ENCODE measurements around the gene HELZ. TPM values are rescaled to one million over a fixed set of nuclear protein-coding genes. Genes with fewer than 3 reads are reported as not detected.

HELZ gene
- total RNA-seq, 1 experiment from 2014 or later = 40.5 TPM

DNA sequence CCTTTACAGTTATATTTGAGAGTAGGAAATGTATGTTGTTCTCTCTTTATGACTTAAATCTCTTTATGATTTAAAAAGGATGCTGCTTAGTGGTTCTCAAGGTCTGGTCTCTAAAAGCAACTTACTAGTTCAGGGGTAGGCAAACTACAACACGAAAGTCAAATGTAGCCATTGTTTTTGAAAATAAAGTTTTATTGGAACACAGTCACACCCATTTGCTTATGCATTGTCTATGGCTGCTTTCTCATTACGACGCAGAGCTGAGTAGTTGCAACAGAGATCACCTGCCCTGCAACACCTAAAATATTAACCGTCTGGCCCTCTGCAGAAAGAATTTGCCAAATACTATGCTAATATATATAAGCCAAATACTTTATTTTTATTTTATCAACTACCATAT lies 58.2 kb downstream of the HELZ start:
- H3K79me2 ChIP-seq (ENCODE audit: insufficient read depth, low read length) = no peaks in the 10 kb centered on the region
- ATAC-seq (no peak), DNase-seq (ENCODE audit: low read depth, low spot score) (no peak)
- ChIA-PET RAD21 (ENCODE audit: low non-redundant PET in 1 of 2, low total read pairs in 2 of 2, uncharacterized antibody in 2 of 2, unreplicated experiment in 2 of 2) (no interaction called here), CTCF (interaction anchor here (1.0 kb wide), 1 partner anchor 34 kb away, joined by 4 read pairs; no protein-coding TSS in a partner anchor), POLR2A (no interaction called here)
- H3K9me3 ChIP-seq (ENCODE audit: control insufficient read depth in 1 of 2, insufficient read depth in 1 of 2, low read depth in 1 of 2, low read length in 2 of 2) = no peaks in the 10 kb centered on the region
- H3K9ac ChIP-seq (ENCODE audit: low read length) = no peak overlapping the region
- H4K20me1 ChIP-seq (ENCODE audit: insufficient read depth) = no peaks in the 10 kb centered on the region
- H3K4me3 ChIP-seq (replicated peaks in 1 of 2; ENCODE audit: low read depth in 1 of 2, low read length in 2 of 2) = no peak overlapping the region
- no peak overlapping the region for H3K4me2 ChIP-seq (ENCODE audit: low read length)
- H3K4me1 ChIP-seq (ENCODE audit: control insufficient read depth in 1 of 2, insufficient read depth in 2 of 2, low read length in 2 of 2) = no peaks in the 10 kb centered on the region
- no peak overlapping the region for H3K27ac ChIP-seq (ENCODE audit: low read depth, low read length)
- peaks cover 0 to 7% of the 10 kb centered on the region in 2 experiments; a peak in 1 of 4 replicates for H3K36me3 ChIP-seq (ENCODE audit: control insufficient read depth in 1 of 2, insufficient read depth in 2 of 2, low read length in 2 of 2)
- no peaks in the 10 kb centered on the region for H3K9me2 ChIP-seq (ENCODE audit: insufficient read depth)
- TF ChIP-seq SIN3A (IDR thresholded peaks at IDR 0.05; ENCODE audit: low read depth) = no peak
- no peak for TF ChIP-seq ZNF274 (IDR thresholded peaks at IDR 0.05; ENCODE audit: low read depth, low read length)
- intact Hi-C loops (cut with micrococcal nuclease) = no loop called here
- no TSS peak for BruUV-seq (replicated peaks)
- no peak overlapping the region for H2AFZ ChIP-seq (ENCODE audit: low read depth, low read length, poor library complexity, severe bottlenecking)
- H3K27me3 ChIP-seq (ENCODE audit: insufficient read depth, low read length) = no peaks in the 10 kb centered on the region

DNA sequence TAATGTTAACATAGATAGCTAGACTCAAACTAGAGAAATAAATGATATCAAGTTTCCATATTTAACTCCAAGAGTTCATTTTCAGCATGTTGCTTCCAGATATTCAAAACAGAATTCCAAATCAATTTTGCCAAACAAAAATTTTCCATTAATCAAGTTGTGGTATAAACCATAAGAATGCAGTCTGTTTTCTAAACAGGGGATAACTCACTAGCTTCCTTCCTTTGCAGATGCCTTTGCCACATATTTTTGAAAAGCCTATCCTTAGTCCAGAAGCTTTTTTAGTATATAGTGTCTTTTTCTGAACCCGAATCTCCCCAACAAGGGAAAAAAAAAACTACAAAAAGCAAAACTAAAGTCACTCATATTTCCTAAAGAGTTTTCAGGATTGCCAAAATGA lies 61.5 kb downstream of the HELZ start:
- Histone ChIP-seq H3K27ac (ENCODE audit: low read depth, low read length) (no peak overlapping the region), H4K20me1 (ENCODE audit: insufficient read depth) (no peaks in the 10 kb centered on the region), H3K79me2 (ENCODE audit: insufficient read depth, low read length) (no peaks in the 10 kb centered on the region), H3K9ac (ENCODE audit: low read length) (no peak overlapping the region), H3K9me3 (ENCODE audit: control insufficient read depth in 1 of 2, insufficient read depth in 1 of 2, low read depth in 1 of 2, low read length in 2 of 2) (no peaks in the 10 kb centered on the region), H3K9me2 (ENCODE audit: insufficient read depth) (no peaks in the 10 kb centered on the region), H3K27me3 (ENCODE audit: insufficient read depth, low read length) (no peaks in the 10 kb centered on the region), H3K4me1 (ENCODE audit: control insufficient read depth in 1 of 2, insufficient read depth in 2 of 2, low read length in 2 of 2) (no peaks in the 10 kb centered on the region), H3K36me3 (ENCODE audit: control insufficient read depth in 1 of 2, insufficient read depth in 2 of 2, low read length in 2 of 2) (0 out of 4 replicates have a peak, but pooled peaks cover 0 to 7% of the 10 kb centered on the region in 2 experiments), H2AFZ (ENCODE audit: low read depth, low read length, poor library complexity, severe bottlenecking) (no peak overlapping the region), H3K4me2 (ENCODE audit: low read length) (no peak overlapping the region), H3K4me3 (replicated peaks in 1 of 2; ENCODE audit: low read depth in 1 of 2, low read length in 2 of 2) (no peak overlapping the region)
- BruUV-seq (replicated peaks) = no TSS peak
- ChIA-PET CTCF (no interaction called here), RAD21 (ENCODE audit: low non-redundant PET in 1 of 2, low total read pairs in 2 of 2, uncharacterized antibody in 2 of 2, unreplicated experiment in 2 of 2) (no interaction called here), POLR2A (interaction anchor here (0.6 kb wide), 1 partner anchor 33 kb away, joined by 3 read pairs; no protein-coding TSS in a partner anchor)
- TF ChIP-seq CBX3 (IDR thresholded peaks at IDR 0.05; ENCODE audit: low read depth) (no peak), EGR1 (IDR thresholded peaks at IDR 0.05; ENCODE audit: low read depth) (no peak), POLR2AphosphoS5 (IDR thresholded peaks at IDR 0.05; ENCODE audit: low read depth, low read length) (no peak)
- no peak for DNase-seq (ENCODE audit: low read depth, low spot score)
- intact Hi-C loops (cut with micrococcal nuclease) = no loop called here
- no peak for ATAC-seq
